Esophagus squamous epithelium (tissue), 5 donors: ENCODE results near the gene LAMA3. TPM values are rescaled to one million over a fixed set of nuclear protein-coding genes. Genes with fewer than 3 reads are reported as not detected.

ENCODE experiments used
- DNase-seq: peaks from one replicate; lab custom pipeline; 2025; lab: John Stamatoyannopoulos, UW
- H3K27ac ChIP-seq, 4 donors: fragments of 200-600 bp; sonication (generic); one replicate each; pipeline ENCODE4 v1.5.1; 2016 to 2019; ENCODE audit warnings: mild to moderate bottlenecking in 1 of 4
- H3K27me3 ChIP-seq, 4 donors: fragments of 200-600 bp; sonication (generic); 1 replicate in 3 of 4; 2 replicates in 1 of 4; pipeline versions ENCODE4 v1.5.1 to v1.6.0; 2017 to 2021; ENCODE audit warnings: antibody characterized with exemption in 1 of 4
- H3K36me3 ChIP-seq, 3 donors: fragments of 200-600 bp; sonication (generic); one replicate each; pipeline ENCODE4 v1.5.1; 2016 to 2019
- H3K4me1 ChIP-seq, 3 donors: fragments of 200-600 bp; sonication (generic); one replicate each; pipeline ENCODE4 v1.5.1; 2017 to 2019
- H3K4me3 ChIP-seq, 4 donors: fragments of 200-600 bp; sonication (generic); 1 replicate in 3 of 4; 2 replicates in 1 of 4; pipeline ENCODE4 v1.5.1; 2016 to 2019; ENCODE audit warnings: mild to moderate bottlenecking in 2 of 4, moderate library complexity in 1 of 4
- H3K9me3 ChIP-seq, 3 donors: fragments of 200-600 bp; sonication (generic); one replicate each; pipeline ENCODE4 v1.5.1; 2016 to 2019
- POLR2A ChIP-seq, 4 donors: fragments of 450-650 bp; IDR thresholded peaks; one replicate each; pipeline ENCODE4 v1.6.1; 2017; ENCODE audit warnings: antibody characterized with exemption in 4 of 4, mild to moderate bottlenecking in 4 of 4, moderate library complexity in 3 of 4
- WGBS, 2 donors: methylation state at CpG; one replicate each; pipeline ENCODE4 v1.1.5; 2018; 5-methylcytosine and 5-hydroxymethylcytosine counted together
- intact Hi-C: fragments of 100-400 bp; cut with DNase I; formaldehyde crosslinking; loops from one replicate; pipeline ENCODE4 v1.15.0; 2022
- total RNA-seq, 4 donors: library from RNA; depleted of rRNA; stranded (reverse); fragments of >200 nt; gene quantifications; one replicate each; pipeline ENCODE4 v1.1.0, GENCODE V29; 2016
- TF ChIP-seq, protein P1 (sequence below), 6 experiments: fragments of 450-650 bp in 4 of 6; fragments of 200-600 bp in 2 of 6; sonication (generic) in 2 of 6; IDR thresholded peaks; one replicate each; pipeline ENCODE4 v1.5.1; 2016 to 2019; ENCODE audit warnings: antibody characterized with exemption in 6 of 6, mild to moderate bottlenecking in 4 of 6, moderate library complexity in 4 of 6
- donor health status: DM: yes; HTN: yes; CAD: no.

Gene LAMA3
- total RNA-seq, 4 donors from 2014 or later: 28.7 to 81.3 (median 44.8) TPM

DNA sequence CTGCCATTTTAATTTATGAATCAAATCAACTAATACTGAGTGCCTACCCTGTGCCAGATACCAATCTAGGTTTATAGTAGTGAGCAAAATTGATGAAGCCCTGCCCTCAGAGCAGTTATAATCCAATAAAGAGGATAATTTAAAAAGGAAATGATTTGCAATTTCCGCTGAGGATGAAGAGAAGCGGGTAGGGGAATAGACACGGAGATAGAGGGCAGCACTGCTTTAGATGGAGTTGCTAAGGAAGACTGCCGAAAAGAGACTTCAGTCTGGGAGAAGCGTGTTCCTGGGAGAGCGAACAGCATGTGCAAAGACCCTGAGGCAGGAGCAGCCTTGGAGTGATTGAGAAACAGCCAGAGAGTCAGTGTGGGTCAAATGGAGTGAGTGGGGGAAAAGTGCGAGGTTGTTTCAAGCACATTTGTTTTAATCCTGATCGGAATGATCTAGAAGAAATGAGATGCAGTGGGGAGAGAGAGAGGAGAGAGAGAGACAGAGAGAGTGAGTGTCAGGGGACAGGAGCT lies 12.4 kb downstream of the LAMA3 start:
- H3K4me3 ChIP-seq: no peak overlapping the region
- 90 to 95% methylated on average over 8 of the region's 8 CpGs for WGBS, 2 donors
- intact Hi-C loops: loop anchor here (5.0 kb wide), 1 partner anchor 79 kb away; no protein-coding TSS in a partner anchor
- TF ChIP-seq, protein P1, sequence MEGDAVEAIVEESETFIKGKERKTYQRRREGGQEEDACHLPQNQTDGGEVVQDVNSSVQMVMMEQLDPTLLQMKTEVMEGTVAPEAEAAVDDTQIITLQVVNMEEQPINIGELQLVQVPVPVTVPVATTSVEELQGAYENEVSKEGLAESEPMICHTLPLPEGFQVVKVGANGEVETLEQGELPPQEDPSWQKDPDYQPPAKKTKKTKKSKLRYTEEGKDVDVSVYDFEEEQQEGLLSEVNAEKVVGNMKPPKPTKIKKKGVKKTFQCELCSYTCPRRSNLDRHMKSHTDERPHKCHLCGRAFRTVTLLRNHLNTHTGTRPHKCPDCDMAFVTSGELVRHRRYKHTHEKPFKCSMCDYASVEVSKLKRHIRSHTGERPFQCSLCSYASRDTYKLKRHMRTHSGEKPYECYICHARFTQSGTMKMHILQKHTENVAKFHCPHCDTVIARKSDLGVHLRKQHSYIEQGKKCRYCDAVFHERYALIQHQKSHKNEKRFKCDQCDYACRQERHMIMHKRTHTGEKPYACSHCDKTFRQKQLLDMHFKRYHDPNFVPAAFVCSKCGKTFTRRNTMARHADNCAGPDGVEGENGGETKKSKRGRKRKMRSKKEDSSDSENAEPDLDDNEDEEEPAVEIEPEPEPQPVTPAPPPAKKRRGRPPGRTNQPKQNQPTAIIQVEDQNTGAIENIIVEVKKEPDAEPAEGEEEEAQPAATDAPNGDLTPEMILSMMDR (IDR thresholded peaks at IDR 0.05): no peak
- TF ChIP-seq POLR2A (IDR thresholded peaks at IDR 0.05): no peak
- H3K36me3 ChIP-seq: no peaks in the 10 kb centered on the region
- DNase-seq: no peak
- H3K9me3 ChIP-seq: no peaks in the 10 kb centered on the region
- H3K4me1 ChIP-seq: peaks cover 0 to 8% (median 0%) of the 10 kb centered on the region in 3 donors
- H3K27me3 ChIP-seq: no peaks in the 10 kb centered on the region
- H3K27ac ChIP-seq: no peak overlapping the region

DNA sequence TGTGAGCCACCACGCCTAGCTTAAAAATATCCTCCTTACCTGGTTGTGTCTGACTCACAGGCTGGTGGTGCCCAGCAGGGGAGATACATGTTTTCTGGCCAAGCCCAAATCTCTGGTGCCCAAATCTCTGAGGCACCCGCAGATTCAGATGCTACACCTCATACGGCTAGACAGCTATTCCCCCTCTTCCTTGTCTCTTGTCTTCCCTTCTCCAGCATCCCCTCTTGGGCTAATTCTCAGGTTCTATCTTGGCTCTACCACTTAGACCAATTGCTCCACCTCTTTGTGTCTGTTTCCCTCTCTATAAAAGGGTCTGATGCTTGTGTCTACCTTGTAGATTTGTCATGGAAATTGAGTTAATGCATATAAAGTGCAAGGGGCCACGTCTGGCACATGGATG lies 13.4 kb downstream of the LAMA3 start:
- 64 to 69% methylated on average over 4 of the region's 4 CpGs for WGBS, 2 donors
- H3K27me3 ChIP-seq: no peaks in the 10 kb centered on the region
- TF ChIP-seq, protein P1 (IDR thresholded peaks at IDR 0.05): no peak
- no peak for TF ChIP-seq POLR2A (IDR thresholded peaks at IDR 0.05)
- no peaks in the 10 kb centered on the region for H3K36me3 ChIP-seq
- DNase-seq: no peak
- no peak overlapping the region for H3K4me3 ChIP-seq
- H3K4me1 ChIP-seq: peaks cover 0 to 6% (median 0%) of the 10 kb centered on the region in 3 donors
- intact Hi-C loops: loop anchor here (5.0 kb wide), 1 partner anchor 80 kb away; no protein-coding TSS in a partner anchor
- H3K9me3 ChIP-seq: peaks cover 0 to 7% (median 0%) of the 10 kb centered on the region in 3 donors
- H3K27ac ChIP-seq: no peak overlapping the region

DNA sequence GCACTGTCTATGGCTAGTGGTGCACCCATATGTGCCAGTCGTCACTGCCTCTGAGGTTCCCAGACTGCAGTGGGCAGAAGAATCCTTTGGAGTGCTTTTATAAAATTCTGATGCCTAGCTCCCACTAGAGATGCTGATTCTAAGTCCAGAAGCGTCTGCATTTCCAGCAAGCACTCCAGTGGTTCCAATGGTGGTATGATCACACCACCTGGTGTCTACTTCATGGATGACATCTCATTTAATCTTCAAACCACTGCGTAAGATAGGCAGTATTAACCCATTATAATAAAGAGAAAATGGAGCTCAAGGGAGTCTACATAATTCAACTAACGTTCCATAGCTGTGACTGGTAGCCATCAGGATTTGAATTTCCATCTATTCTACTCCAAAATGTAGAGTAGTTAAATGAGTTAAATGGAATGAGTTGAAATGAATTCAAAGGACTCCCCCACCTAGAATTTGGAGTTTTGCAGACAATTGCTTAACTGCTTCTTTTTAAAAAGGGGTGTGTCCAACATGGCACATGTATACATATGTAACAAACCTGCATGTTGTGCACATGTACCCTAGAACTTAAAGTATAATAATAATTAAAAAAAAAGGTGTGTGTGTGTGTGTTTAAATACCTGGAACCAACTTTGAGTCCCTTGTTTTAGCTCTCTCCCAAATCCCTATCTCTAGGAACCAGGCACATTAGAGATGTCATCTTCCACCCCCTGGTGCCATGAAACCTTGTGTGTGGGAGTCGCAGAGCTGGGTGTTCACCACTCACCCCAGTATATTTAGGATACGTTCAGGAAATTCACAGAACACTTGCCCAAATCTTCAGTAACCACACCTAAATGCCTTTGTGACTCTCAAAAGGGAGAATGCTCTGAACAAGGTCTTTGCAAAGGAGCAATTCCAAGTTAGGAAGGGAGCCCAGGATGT lies 14.1 kb downstream of the LAMA3 start:
- no peak overlapping the region for H3K4me3 ChIP-seq
- intact Hi-C loops: loop anchor here (5.0 kb wide), 1 partner anchor 81 kb away; no protein-coding TSS in a partner anchor
- H3K4me1 ChIP-seq: peaks cover 0 to 6% (median 0%) of the 10 kb centered on the region in 3 donors
- TF ChIP-seq, protein P1 (IDR thresholded peaks at IDR 0.05): peak; percentile 22 to 83 (median 66)
- TF ChIP-seq POLR2A (IDR thresholded peaks at IDR 0.05): no peak
- H3K27me3 ChIP-seq: no peaks in the 10 kb centered on the region
- peaks cover 0 to 7% (median 0%) of the 10 kb centered on the region in 3 donors for H3K9me3 ChIP-seq
- no peak overlapping the region for H3K27ac ChIP-seq
- WGBS, 2 donors: 45 to 48% methylated on average over 6 of the region's 6 CpGs
- H3K36me3 ChIP-seq: no peaks in the 10 kb centered on the region
- no peak for DNase-seq

DNA sequence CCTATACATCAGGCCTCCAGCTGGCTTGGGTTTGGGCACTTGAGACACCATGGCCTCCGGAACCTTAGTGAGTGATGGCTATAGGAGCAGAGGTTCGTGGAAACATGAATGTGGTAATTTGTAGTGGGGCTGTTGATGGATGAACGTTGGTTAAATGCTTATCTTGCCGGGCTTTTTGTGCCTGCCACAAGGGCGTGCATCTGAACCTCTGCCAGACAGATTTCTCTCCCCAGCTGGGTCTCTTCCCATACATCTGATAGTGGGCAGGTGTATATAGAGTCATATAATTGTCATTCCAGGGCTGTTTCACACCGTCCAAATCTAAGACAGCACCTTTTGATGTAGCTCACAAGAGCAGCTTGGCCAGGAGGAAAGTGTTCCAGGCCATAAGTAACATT lies 14.7 kb downstream of the LAMA3 start:
- H3K27ac ChIP-seq: peak overlapping the region in 1 of 4 donors; percentile 17
- intact Hi-C loops: loop anchor here (5.0 kb wide), 1 partner anchor 82 kb away; no protein-coding TSS in a partner anchor
- H3K9me3 ChIP-seq: peaks cover 0 to 7% (median 0%) of the 10 kb centered on the region in 3 donors
- WGBS, 2 donors: 59 to 64% methylated on average over 5 to 6 of the region's 6 CpGs
- H3K4me1 ChIP-seq: peaks cover 0 to 6% (median 0%) of the 10 kb centered on the region in 3 donors
- DNase-seq: no peak
- no peaks in the 10 kb centered on the region for H3K36me3 ChIP-seq
- no peak overlapping the region for H3K4me3 ChIP-seq
- no peaks in the 10 kb centered on the region for H3K27me3 ChIP-seq
- TF ChIP-seq POLR2A (IDR thresholded peaks at IDR 0.05): no peak
- TF ChIP-seq, protein P1 (IDR thresholded peaks at IDR 0.05): no peak
